Activated T-cell treated with anti-CD3 and anti-CD28 coated beads, Interleukin-2, amount 50 U/mL, for 4 hours (primary cell): ENCODE measurements around the gene ARHGAP24. TPM values are rescaled to one million over a fixed set of nuclear protein-coding genes. Genes with fewer than 3 reads are reported as not detected.

Source experiments
- ATAC-seq, 2 donors: fragments of 200-7000 bp; cut with Tn5 transposase; one replicate each; pipeline ENCODE4 v1.10.0; 2021
- DNase-seq: peaks from one replicate; pipeline ENCODE4 v3.0.0-alpha.2; 2020
- H3K27me3 Mint-ChIP-seq: one replicate; pipeline ENCODE4 v1.8.0; 2021; ENCODE audit warnings: low read depth, mixed read lengths
- H3K36me3 Mint-ChIP-seq: one replicate; pipeline ENCODE4 v1.8.0; 2022; ENCODE audit warnings: mixed read lengths; ENCODE audit not compliant: insufficient read depth
- H3K4me1 Mint-ChIP-seq: one replicate; pipeline ENCODE4 v1.8.0; 2021; ENCODE audit warnings: low read depth, mixed read lengths
- H3K4me3 Mint-ChIP-seq: one replicate; pipeline ENCODE4 v1.8.0; 2021; ENCODE audit warnings: mild to moderate bottlenecking, moderate library complexity, mixed read lengths
- H3K9me3 Mint-ChIP-seq: one replicate; pipeline ENCODE4 v1.8.0; 2021; ENCODE audit warnings: mixed read lengths
- total RNA-seq, 3 donors: library from RNA; stranded (reverse); gene quantifications; one replicate each; pipeline ENCODE4 v1.2.1, GENCODE V29; 2021

ARHGAP24 gene
- total RNA-seq, 3 donors from 2014 or later = 0.29 to 1.5 (median 0.46) TPM

DNA sequence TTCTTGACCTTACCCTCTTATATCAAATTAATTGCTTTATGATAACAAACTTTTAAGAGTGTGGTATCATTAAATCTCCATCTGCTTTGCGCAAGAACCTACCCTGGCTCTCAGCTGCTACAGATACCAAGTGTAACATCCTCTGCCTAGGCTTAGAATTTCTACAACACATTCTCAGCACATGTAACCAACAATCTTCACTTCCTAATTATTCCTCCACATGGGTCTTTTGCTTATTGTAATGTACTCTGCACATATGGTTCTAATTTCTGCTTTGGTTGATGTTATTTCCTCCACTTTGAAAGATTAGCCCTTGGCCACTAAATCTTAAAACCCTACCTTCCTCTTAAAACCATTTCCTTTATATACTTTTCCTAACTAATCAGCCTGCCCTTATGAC lies 242.4 kb downstream of the ARHGAP24 start:
- DNase-seq (no peak), ATAC-seq (no peak)
- no peaks in the 10 kb centered on the region for H3K36me3 Mint-ChIP-seq
- H3K4me3 Mint-ChIP-seq = no peak overlapping the region
- H3K4me1 Mint-ChIP-seq = no peaks in the 10 kb centered on the region
- no peaks in the 10 kb centered on the region for H3K27me3 Mint-ChIP-seq
- H3K9me3 Mint-ChIP-seq = peaks cover 3% of the 10 kb centered on the region

DNA sequence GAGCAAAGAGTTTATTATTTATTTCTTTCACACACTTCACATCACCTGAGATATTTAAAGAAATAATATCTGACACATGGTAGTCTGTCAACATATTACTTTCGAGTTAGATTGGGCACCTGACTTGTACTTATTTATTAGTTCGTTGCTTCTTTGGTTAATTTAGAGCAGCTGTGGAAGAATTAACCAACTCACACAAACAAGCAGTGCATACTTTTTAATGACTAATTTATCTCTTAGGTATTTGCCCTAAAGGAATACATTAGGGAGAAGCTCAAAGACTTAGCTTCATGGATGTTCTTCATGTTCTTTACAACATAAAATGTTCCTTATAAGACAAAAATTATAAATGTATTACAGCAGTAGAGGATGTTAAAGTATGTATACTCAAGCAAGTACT lies 242.9 kb downstream of the ARHGAP24 start:
- no peaks in the 10 kb centered on the region for H3K36me3 Mint-ChIP-seq
- H3K27me3 Mint-ChIP-seq = no peaks in the 10 kb centered on the region
- peaks cover 3% of the 10 kb centered on the region for H3K9me3 Mint-ChIP-seq
- DNase-seq (no peak), ATAC-seq (no peak)
- H3K4me1 Mint-ChIP-seq = no peaks in the 10 kb centered on the region
- H3K4me3 Mint-ChIP-seq = no peak overlapping the region

GRCh38 chr4:85720735-85721134 lies 245.8 kb downstream of the ARHGAP24 start:
- ATAC-seq (no peak), DNase-seq (no peak)
- Mint-ChIP-seq H3K4me3 (no peak overlapping the region), H3K4me1 (no peaks in the 10 kb centered on the region), H3K9me3 (peaks cover 3% of the 10 kb centered on the region), H3K36me3 (no peaks in the 10 kb centered on the region), H3K27me3 (no peaks in the 10 kb centered on the region)

DNA sequence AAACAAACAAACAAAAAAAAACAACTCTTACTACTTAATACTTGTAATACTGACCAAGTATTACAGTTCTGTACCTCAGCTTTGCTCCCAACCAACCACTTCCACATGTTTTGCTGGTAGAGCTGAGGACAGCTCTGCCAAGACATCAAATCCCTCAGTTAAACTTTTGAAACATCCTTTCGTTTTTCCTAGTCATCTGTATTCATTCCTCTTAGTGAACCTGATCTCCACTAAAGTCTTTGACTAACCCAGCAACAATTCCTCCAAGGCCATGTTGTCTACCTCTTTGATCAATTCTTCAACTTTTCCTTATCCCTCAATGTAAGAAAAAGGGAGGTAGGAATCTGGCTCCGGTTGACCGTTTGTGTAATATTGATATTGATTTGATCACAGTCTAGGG lies 247.5 kb downstream of the ARHGAP24 start:
- no peak for ATAC-seq
- Mint-ChIP-seq H3K9me3 (peaks cover 3% of the 10 kb centered on the region), H3K4me1 (no peaks in the 10 kb centered on the region), H3K27me3 (no peaks in the 10 kb centered on the region), H3K36me3 (no peaks in the 10 kb centered on the region), H3K4me3 (no peak overlapping the region)
- DNase-seq = no peak

DNA sequence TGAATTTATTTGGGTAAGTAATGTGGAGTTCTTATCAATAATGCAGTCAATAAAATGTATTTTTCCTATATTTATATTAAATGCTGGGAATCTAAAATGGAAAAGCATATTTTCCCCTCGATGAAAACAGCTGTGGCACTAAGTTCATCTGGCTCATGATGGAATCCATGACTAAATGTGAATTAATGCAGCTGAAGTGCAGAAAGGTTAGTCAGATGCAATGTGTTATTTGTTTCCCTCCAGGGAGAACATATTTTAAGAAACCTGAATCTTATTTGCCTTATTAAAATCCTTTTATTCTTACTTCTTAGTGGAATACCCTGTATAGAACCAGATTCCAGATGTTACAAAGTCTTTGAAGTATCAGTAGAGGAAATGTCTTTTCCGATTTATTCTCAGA lies 247.9 kb downstream of the ARHGAP24 start:
- no peak overlapping the region for H3K4me3 Mint-ChIP-seq
- H3K36me3 Mint-ChIP-seq = no peaks in the 10 kb centered on the region
- no peaks in the 10 kb centered on the region for H3K27me3 Mint-ChIP-seq
- H3K4me1 Mint-ChIP-seq = no peaks in the 10 kb centered on the region
- ATAC-seq (no peak), DNase-seq (no peak)
- H3K9me3 Mint-ChIP-seq = peaks cover 3% of the 10 kb centered on the region

GRCh38 chr4:85724791-85725563 lies 250.0 kb downstream of the ARHGAP24 start:
- peaks cover 3% of the 10 kb centered on the region for H3K9me3 Mint-ChIP-seq
- DNase-seq (no peak), ATAC-seq (no peak)
- no peaks in the 10 kb centered on the region for H3K27me3 Mint-ChIP-seq
- H3K36me3 Mint-ChIP-seq = no peaks in the 10 kb centered on the region
- no peaks in the 10 kb centered on the region for H3K4me1 Mint-ChIP-seq
- no peak overlapping the region for H3K4me3 Mint-ChIP-seq

DNA sequence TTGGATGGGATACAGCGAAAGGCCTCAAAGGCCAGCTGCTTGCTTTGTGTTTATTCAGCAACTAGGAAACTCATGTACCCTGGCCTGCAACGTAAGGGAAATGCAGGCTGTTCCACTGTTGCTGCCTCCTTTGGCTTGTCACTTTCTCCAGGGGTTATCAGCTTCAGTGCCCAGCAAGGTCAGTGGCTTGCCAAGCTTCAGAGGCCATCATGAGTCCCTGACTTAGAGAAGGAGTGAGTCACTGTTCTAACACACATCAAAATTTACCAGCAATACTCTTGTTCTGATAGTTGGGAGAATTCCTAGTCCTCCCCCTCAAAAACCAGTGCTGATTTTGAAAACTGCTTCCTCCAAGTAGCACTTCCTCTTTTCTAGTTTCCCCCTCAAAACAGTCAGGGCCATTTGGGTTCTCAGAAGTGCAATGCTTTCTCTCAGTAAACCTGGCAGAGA lies 250.8 kb downstream of the ARHGAP24 start:
- no peaks in the 10 kb centered on the region for H3K27me3 Mint-ChIP-seq
- no peaks in the 10 kb centered on the region for H3K36me3 Mint-ChIP-seq
- H3K4me1 Mint-ChIP-seq = no peaks in the 10 kb centered on the region
- H3K4me3 Mint-ChIP-seq = no peak overlapping the region
- peaks cover 1% of the 10 kb centered on the region for H3K9me3 Mint-ChIP-seq
- DNase-seq (no peak), ATAC-seq (no peak)

DNA sequence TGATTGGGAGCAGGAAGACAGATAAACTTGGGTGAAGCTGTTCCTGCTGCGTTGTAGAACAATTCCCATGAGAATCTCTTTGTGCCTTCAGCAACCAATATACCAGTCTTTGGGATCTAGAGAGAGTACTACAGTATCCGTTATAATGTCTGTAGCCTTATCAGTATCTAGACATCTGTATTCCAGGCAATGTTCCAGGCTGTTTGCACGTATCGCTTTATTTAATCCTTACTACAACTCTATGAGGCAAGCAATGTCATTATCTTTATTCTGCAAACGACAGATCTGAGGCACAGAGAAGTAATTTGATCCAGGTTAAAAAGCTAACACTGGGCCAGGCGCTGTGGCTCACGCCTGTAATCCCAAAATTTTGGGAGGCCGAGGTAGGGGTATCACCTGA lies 251.6 kb downstream of the ARHGAP24 start:
- Mint-ChIP-seq H3K9me3 (no peaks in the 10 kb centered on the region), H3K27me3 (no peaks in the 10 kb centered on the region), H3K4me3 (no peak overlapping the region), H3K36me3 (no peaks in the 10 kb centered on the region), H3K4me1 (no peaks in the 10 kb centered on the region)
- DNase-seq (no peak), ATAC-seq (no peak)

DNA sequence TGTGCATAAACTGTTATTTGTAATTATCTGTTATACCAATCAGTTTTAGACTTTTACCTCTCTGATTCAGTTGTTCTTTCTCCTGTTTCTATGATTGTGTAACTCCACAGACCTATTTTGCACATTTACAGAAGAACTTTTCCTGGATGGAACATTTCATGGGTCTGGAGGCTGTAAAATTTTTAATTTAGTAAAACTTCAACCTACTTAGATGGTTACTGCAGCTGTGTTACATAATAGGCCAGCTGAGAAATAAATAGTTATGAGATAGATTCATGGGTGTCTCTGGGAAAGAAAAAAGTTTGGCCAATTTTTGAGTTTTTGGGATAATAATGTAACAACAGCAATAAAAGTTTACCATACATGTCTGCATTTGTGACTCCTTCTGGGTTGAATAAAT lies 253.5 kb downstream of the ARHGAP24 start:
- DNase-seq (no peak), ATAC-seq (no peak)
- H3K36me3 Mint-ChIP-seq = no peaks in the 10 kb centered on the region
- no peaks in the 10 kb centered on the region for H3K9me3 Mint-ChIP-seq
- no peak overlapping the region for H3K4me3 Mint-ChIP-seq
- no peaks in the 10 kb centered on the region for H3K4me1 Mint-ChIP-seq
- H3K27me3 Mint-ChIP-seq = no peaks in the 10 kb centered on the region

DNA sequence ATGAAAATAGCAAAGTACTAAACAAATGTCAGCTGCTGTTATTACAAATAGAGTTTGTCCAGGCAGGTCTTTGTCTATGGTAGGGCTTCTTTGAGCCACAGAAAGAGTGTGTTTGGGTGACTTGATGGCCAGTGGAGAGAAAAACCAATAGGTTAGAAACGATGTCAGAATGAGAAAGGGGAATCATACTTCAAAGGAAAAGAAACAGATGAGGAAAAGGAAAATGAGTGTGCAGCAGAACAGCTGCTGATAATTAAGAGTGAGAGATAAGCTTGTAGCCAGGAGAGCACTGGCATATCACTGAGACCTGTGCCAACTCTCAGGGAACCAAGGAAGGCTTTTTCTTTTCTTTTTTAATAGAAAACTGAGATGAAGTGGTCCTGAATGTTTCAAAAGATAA lies 257.2 kb downstream of the ARHGAP24 start:
- H3K36me3 Mint-ChIP-seq = no peaks in the 10 kb centered on the region
- no peak for DNase-seq
- H3K4me1 Mint-ChIP-seq = no peaks in the 10 kb centered on the region
- peaks cover 10% of the 10 kb centered on the region for H3K9me3 Mint-ChIP-seq
- no peak overlapping the region for H3K4me3 Mint-ChIP-seq
- ATAC-seq = no peak
- H3K27me3 Mint-ChIP-seq = no peaks in the 10 kb centered on the region

DNA sequence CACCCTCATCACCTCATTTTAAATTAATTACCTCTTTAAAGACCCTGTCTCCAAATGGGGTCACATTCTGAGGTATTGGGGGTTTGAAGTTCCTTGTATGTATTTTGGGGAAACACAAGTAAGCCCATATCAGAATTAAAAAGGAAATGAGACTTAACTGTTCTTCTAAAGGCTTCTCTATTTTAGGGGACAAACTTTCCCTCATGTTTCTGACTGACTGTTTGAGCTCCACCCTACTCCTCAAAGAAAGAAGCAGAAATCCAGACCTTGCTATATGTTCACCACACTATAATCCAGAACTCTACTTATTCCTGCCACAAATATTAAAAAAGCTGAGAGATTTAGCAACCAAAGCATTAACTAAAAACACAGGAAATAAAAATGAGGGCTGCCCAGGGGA lies 258.8 kb downstream of the ARHGAP24 start:
- DNase-seq (no peak), ATAC-seq (no peak)
- Mint-ChIP-seq H3K27me3 (no peaks in the 10 kb centered on the region), H3K4me1 (no peaks in the 10 kb centered on the region), H3K4me3 (no peak overlapping the region), H3K36me3 (no peaks in the 10 kb centered on the region), H3K9me3 (peaks cover 10% of the 10 kb centered on the region)

DNA sequence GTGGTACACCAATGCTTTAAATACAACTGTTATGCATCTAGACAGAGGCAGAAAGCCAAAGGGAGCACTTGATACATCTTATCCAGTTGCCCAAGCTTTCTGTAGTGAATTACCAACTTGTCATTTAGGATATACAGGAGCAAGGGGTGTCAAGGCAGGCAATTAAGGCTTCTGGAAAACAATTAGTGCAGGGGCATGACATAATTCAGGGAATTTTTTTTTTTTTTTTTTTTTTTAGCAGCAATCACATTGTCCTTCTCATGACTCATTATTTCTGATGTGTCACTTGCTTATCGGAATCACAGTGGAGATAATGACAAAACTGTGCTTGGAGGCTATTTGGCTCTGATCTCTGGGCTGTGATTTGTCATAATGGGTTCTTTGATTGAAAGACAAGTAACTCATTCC lies 259.5 kb downstream of the ARHGAP24 start:
- Mint-ChIP-seq H3K4me3 (no peak overlapping the region), H3K36me3 (no peaks in the 10 kb centered on the region), H3K9me3 (peaks cover 14% of the 10 kb centered on the region), H3K4me1 (no peaks in the 10 kb centered on the region), H3K27me3 (no peaks in the 10 kb centered on the region)
- DNase-seq (no peak), ATAC-seq (no peak)

DNA sequence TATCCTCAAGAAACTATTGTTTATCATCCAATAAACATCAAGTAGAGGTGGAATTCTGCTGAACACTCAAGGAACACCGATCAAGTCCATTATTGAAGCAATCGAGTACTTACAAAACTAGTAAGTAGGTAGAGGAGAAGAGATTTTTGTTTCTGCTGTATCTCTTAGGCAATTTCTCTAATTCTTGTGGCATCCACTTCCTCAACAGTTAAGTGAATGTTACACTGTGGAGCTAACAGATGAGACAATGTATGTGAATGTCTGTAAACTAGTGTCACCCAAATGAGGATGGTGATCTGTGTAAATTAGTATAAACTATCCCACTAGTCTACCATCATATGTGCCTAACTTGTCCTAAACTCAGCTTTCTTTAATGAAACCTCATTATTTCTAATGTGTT lies 261.6 kb downstream of the ARHGAP24 start:
- no peaks in the 10 kb centered on the region for H3K4me1 Mint-ChIP-seq
- ATAC-seq (no peak), DNase-seq (no peak)
- H3K27me3 Mint-ChIP-seq = no peaks in the 10 kb centered on the region
- no peak overlapping the region for H3K4me3 Mint-ChIP-seq
- H3K9me3 Mint-ChIP-seq = peaks cover 17% of the 10 kb centered on the region
- H3K36me3 Mint-ChIP-seq = no peaks in the 10 kb centered on the region

DNA sequence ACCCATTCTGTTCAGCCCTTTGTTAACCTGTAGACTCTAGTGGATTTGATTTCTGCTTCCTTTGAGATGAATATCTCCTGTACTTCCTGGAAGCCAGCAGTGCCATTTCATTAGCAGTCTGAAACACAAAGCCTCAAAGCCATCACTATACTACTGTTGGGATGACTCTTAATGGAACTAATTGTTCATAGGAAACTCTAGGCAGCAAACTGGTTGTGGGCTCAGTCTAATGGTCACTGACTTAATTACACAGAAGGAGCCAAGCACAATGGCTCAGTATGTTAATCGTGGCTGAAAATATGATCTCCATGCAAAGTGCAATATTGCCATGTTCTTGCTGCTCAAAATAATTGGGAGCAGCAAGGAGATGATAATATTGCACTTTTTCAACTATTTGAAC lies 262.3 kb downstream of the ARHGAP24 start:
- DNase-seq (no peak), ATAC-seq (no peak)
- Mint-ChIP-seq H3K36me3 (no peaks in the 10 kb centered on the region), H3K9me3 (peaks cover 17% of the 10 kb centered on the region), H3K4me1 (no peaks in the 10 kb centered on the region), H3K27me3 (no peaks in the 10 kb centered on the region), H3K4me3 (no peak overlapping the region)

DNA sequence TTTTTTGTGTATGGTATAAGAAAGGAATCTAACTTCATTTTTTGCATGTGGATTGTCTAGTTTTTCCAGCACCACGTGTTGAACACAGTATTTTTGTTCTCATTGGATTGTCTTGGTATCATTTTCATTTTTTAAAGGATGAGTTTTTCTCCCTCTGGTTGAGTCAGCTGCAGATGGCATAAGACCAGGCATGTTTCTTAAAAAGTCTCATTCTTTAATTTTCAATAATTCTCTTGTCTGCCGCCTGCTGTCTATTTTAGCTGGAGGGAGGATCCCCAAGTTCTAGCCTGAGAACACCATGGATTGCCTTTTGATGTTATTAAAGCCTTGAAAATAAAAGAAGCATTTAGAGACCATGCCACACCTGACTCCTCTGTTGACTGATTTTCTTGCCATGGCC lies 263.8 kb downstream of the ARHGAP24 start:
- Mint-ChIP-seq H3K4me1 (no peaks in the 10 kb centered on the region), H3K4me3 (no peak overlapping the region), H3K36me3 (no peaks in the 10 kb centered on the region), H3K27me3 (no peaks in the 10 kb centered on the region), H3K9me3 (peaks cover 17% of the 10 kb centered on the region)
- ATAC-seq (no peak), DNase-seq (no peak)
